WERI-Rb-1 (cell line): ENCODE measurements around the gene C20orf173.
A peak's percentile ranks its signal among the peaks of the same experiment; 100 is the strongest.

Experiments
- DNase-seq: peaks from one replicate; pipeline ENCODE4 v3.0.0-alpha.2; 2020
- H3K27ac ChIP-seq: fragments of 250-450 bp; sonication (Bioruptor Pico); 2 replicates; pipeline ENCODE4 v1.5.1; 2020; ENCODE audit warnings: mild to moderate bottlenecking, moderate library complexity
- H3K27me3 ChIP-seq: fragments of 250-450 bp; sonication (Bioruptor Pico); 2 replicates; pipeline ENCODE4 v1.5.1; 2021; ENCODE audit warnings: mild to moderate bottlenecking, low read depth, moderate library complexity; ENCODE audit not compliant: insufficient read depth, severe bottlenecking
- H3K36me3 ChIP-seq: fragments of 250-450 bp; sonication (Bioruptor Pico); 2 replicates; pipeline ENCODE4 v1.5.1; 2020; ENCODE audit warnings: mild to moderate bottlenecking, moderate library complexity
- H3K4me3 ChIP-seq: 2 replicates; pipeline ENCODE4 v1.5.1; 2011; ENCODE audit warnings: low read depth, mild to moderate bottlenecking, control low read depth, low read length
- H3K9me3 ChIP-seq: fragments of 250-450 bp; sonication (Bioruptor Pico); 2 replicates; pipeline ENCODE4 v1.5.1; 2021; ENCODE audit warnings: mild to moderate bottlenecking, moderate library complexity; ENCODE audit not compliant: severe bottlenecking
- CTCF ChIP-seq: IDR thresholded peaks from 2 replicates; pipeline ENCODE4 v1.5.1; 2011; ENCODE audit warnings: low read depth, mild to moderate bottlenecking, control low read depth, inconsistent platforms, low read length

C20orf173 gene

GRCh38 chr20:35544436-35544835 is 15.0 kb upstream of the C20orf173 start:
- peaks cover 42% of the 10 kb centered on the region for H3K36me3 ChIP-seq
- TF ChIP-seq CTCF: no peak

GRCh38 chr20:35542990-35543389 is 13.5 kb upstream of the C20orf173 start:
- no peak for TF ChIP-seq CTCF
- H3K4me3 ChIP-seq: no peak overlapping the region
- no peak overlapping the region; the same call in 1 of the 2 replicates for H3K27ac ChIP-seq

More at GRCh38 chr20:35544436-35544835, 15.0 kb upstream of the C20orf173 start:
- no peaks in the 10 kb centered on the region for H3K27me3 ChIP-seq
- H3K4me3 ChIP-seq: no peak overlapping the region
- DNase-seq: no peak
- no peaks in the 10 kb centered on the region for H3K9me3 ChIP-seq
- no peak overlapping the region for H3K27ac ChIP-seq

GRCh38 chr20:35541783-35542662 is 12.6 kb upstream of the C20orf173 start, which contains the start of gene ERGIC3:
TSS of gene ERGIC3 (plus strand) at chr20:35542078. CDS start at chr20:35542098, 20 bp downstream.
- peak; percentile 99 for DNase-seq
- peak within 1 kb of the TSS; percentile 84 for H3K4me3 ChIP-seq
- H3K27me3 ChIP-seq: no peaks in the 10 kb centered on the region
- TF ChIP-seq CTCF: no peak
- peaks cover 26% of the 10 kb centered on the region for H3K36me3 ChIP-seq
- H3K9me3 ChIP-seq: no peaks in the 10 kb centered on the region
- H3K27ac ChIP-seq: peak within 1 kb of the TSS; percentile 88

More at GRCh38 chr20:35542990-35543389, 13.5 kb upstream of the C20orf173 start:
- Histone ChIP-seq H3K36me3 (peaks cover 28% of the 10 kb centered on the region), H3K27me3 (no peaks in the 10 kb centered on the region), H3K9me3 (no peaks in the 10 kb centered on the region)
- no peak for DNase-seq

- Histone ChIP-seq H3K4me3 (peak overlapping the region; percentile 84), H3K9me3 (no peaks in the 10 kb centered on the region), H3K27ac (peak overlapping the region; percentile 26; the same call in 1 of the 2 replicates), H3K27me3 (no peaks in the 10 kb centered on the region), H3K36me3 (peaks cover 26% of the 10 kb centered on the region)
- no peak for TF ChIP-seq CTCF
- peak; percentile 35 for DNase-seq
Observed at GRCh38 chr20:35541118-35541782, 11.8 kb upstream of the C20orf173 start.

- Histone ChIP-seq H3K36me3 (peaks cover 17% of the 10 kb centered on the region), H3K27ac (peak overlapping the region; percentile 57), H3K4me3 (peak overlapping the region; percentile 50), H3K9me3 (no peaks in the 10 kb centered on the region), H3K27me3 (no peaks in the 10 kb centered on the region)
- TF ChIP-seq CTCF: no peak
- DNase-seq: peak; percentile 94
Observed at GRCh38 chr20:35539756-35540212, 10.3 kb upstream of the C20orf173 start.
